Omental fat pad (tissue), 4 donors: ENCODE data around the gene ABCG1. TPM values are rescaled to one million over a fixed set of nuclear protein-coding genes. Genes with fewer than 3 reads are reported as not detected.

Experiments used
- ATAC-seq: fragments of 150-250 bp; one replicate; pipeline ENCODE4 v1.9.1; 2016; ENCODE audit warnings: mild to moderate bottlenecking, moderate library complexity; ENCODE audit not compliant: low FRiP score
- DNase-seq: peaks from one replicate; pipeline ENCODE4 v3.0.0-alpha.2; 2019; ENCODE audit warnings: low spot score
- CTCF ChIP-seq, 3 donors: fragments of 450-650 bp; IDR thresholded peaks; one replicate each; pipeline ENCODE4 v1.5.1; 2016 to 2017; ENCODE audit warnings: antibody characterized with exemption in 3 of 3, mild to moderate bottlenecking in 3 of 3, moderate library complexity in 2 of 3
- total RNA-seq, 4 donors: library from RNA; depleted of rRNA; stranded (reverse); fragments of >200 nt; gene quantifications; one replicate each; pipeline ENCODE4 v1.1.0, GENCODE V29; 2016

Gene ABCG1
- total RNA-seq, 4 donors from 2014 or later: 9.8 to 45.1 (median 30.2) TPM

- DNase-seq (no peak), ATAC-seq (no peak)
- no peak for TF ChIP-seq CTCF (IDR thresholded peaks at IDR 0.05)
Measured at GRCh38 chr21:42200906-42201614, 17.9 kb upstream of the ABCG1 start.

GRCh38 chr21:42201615-42202161 lies 17.3 kb upstream of the ABCG1 start:
- no peak for DNase-seq
- TF ChIP-seq CTCF (IDR thresholded peaks at IDR 0.05): no peak
- ATAC-seq: no peak

GRCh38 chr21:42202321-42202720 lies 16.6 kb upstream of the ABCG1 start:
- DNase-seq: no peak
- no peak for TF ChIP-seq CTCF (IDR thresholded peaks at IDR 0.05)
- ATAC-seq: no peak

GRCh38 chr21:42203321-42203720 lies 15.6 kb upstream of the ABCG1 start:
- DNase-seq (no peak), ATAC-seq (no peak)
- no peak for TF ChIP-seq CTCF (IDR thresholded peaks at IDR 0.05)

- TF ChIP-seq CTCF (IDR thresholded peaks at IDR 0.05): no peak
- DNase-seq: no peak
- no peak for ATAC-seq
Measured at GRCh38 chr21:42203936-42204335, 15.0 kb upstream of the ABCG1 start.

GRCh38 chr21:42207426-42207825 lies 11.5 kb upstream of the ABCG1 start:
- ATAC-seq (no peak), DNase-seq (no peak)
- TF ChIP-seq CTCF (IDR thresholded peaks at IDR 0.05): no peak

GRCh38 chr21:42208036-42208435 lies 10.9 kb upstream of the ABCG1 start:
- DNase-seq (no peak), ATAC-seq (no peak)
- TF ChIP-seq CTCF (IDR thresholded peaks at IDR 0.05): no peak
